Liver (tissue), 3 donors: ENCODE data around the gene POLR3A.

Source experiments
- GABPA ChIP-seq, 2 donors: IDR thresholded peaks in 1 of 2; conservative IDR thresholded peaks in 1 of 2; 2 replicates each; pipeline ENCODE4 v1.6.1; 2016; ENCODE audit warnings: antibody characterized with exemption in 2 of 2, mild to moderate bottlenecking in 1 of 2, moderate library complexity in 1 of 2
- JUND ChIP-seq, 2 donors: IDR thresholded peaks; 2 replicates each; pipeline ENCODE4 v1.6.1; 2016; ENCODE audit warnings: antibody characterized with exemption in 2 of 2
- TF ChIP-seq, protein P1 (sequence below): fragments of 150-350 bp; IDR thresholded peaks from 2 replicates; pipeline ENCODE4 v1.5.1; 2017; ENCODE audit warnings: improper control_type of control experiment, low read depth, low read length; ENCODE audit not compliant: missing input control
- donor health status: healthy.
- donor health status: healthy.

- TF ChIP-seq, protein P1, sequence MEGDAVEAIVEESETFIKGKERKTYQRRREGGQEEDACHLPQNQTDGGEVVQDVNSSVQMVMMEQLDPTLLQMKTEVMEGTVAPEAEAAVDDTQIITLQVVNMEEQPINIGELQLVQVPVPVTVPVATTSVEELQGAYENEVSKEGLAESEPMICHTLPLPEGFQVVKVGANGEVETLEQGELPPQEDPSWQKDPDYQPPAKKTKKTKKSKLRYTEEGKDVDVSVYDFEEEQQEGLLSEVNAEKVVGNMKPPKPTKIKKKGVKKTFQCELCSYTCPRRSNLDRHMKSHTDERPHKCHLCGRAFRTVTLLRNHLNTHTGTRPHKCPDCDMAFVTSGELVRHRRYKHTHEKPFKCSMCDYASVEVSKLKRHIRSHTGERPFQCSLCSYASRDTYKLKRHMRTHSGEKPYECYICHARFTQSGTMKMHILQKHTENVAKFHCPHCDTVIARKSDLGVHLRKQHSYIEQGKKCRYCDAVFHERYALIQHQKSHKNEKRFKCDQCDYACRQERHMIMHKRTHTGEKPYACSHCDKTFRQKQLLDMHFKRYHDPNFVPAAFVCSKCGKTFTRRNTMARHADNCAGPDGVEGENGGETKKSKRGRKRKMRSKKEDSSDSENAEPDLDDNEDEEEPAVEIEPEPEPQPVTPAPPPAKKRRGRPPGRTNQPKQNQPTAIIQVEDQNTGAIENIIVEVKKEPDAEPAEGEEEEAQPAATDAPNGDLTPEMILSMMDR = no peak
- TF ChIP-seq JUND (IDR thresholded peaks at IDR 0.05) (no peak), GABPA (IDR thresholded peaks at IDR 0.05 in 1 of 2, conservative IDR thresholded peaks at IDR 0.05 in 1 of 2) (no peak)
These were observed 13.4 kb upstream of the POLR3A start for GRCh38 chr10:78042752-78043104.
